Gastrocnemius medialis (tissue), 4 donors: ENCODE measurements around the gene GRM4. TPM values are rescaled to one million over a fixed set of nuclear protein-coding genes. Genes with fewer than 3 reads are reported as not detected.

Source experiments
- ATAC-seq, 2 donors: fragments of 150-250 bp; one replicate each; pipeline ENCODE4 v1.9.1; 2016
- DNase-seq, 2 donors: peaks; one replicate each; pipeline ENCODE4 v3.0.0-alpha.2; 2019
- H3K27ac ChIP-seq, 4 donors: fragments of 200-600 bp; sonication (generic); 1 replicate in 1 of 4; 2 replicates in 3 of 4; pipeline ENCODE4 v1.5.1; 2016 to 2018; ENCODE audit warnings: mild to moderate bottlenecking in 2 of 4, moderate library complexity in 1 of 4
- H3K27me3 ChIP-seq, 3 donors: fragments of 200-600 bp; sonication (generic) in 2 of 3; 1 replicate in 1 of 3; 2 replicates in 2 of 3; pipeline versions ENCODE4 v1.5.1 to v1.6.0; 2016 to 2019; ENCODE audit warnings: mild to moderate bottlenecking in 1 of 3, moderate library complexity in 1 of 3
- H3K36me3 ChIP-seq, 2 donors: fragments of 200-600 bp; sonication (generic) in 1 of 2; one replicate each; pipeline ENCODE4 v1.5.1; 2017 to 2018
- H3K4me1 ChIP-seq, 2 donors: fragments of 200-600 bp; sonication (generic) in 1 of 2; one replicate each; pipeline ENCODE4 v1.5.1; 2016 to 2017; ENCODE audit warnings: mild to moderate bottlenecking in 2 of 2
- H3K4me3 ChIP-seq, 4 donors: fragments of 200-600 bp; sonication (generic) in 3 of 4; 1 replicate in 1 of 4; 2 replicates in 3 of 4; pipeline ENCODE4 v1.5.1; 2016 to 2019; ENCODE audit warnings: mild to moderate bottlenecking in 2 of 4
- H3K9me3 ChIP-seq, 3 donors: fragments of 200-600 bp; sonication (generic) in 2 of 3; 1 replicate in 1 of 3; 2 replicates in 2 of 3; pipeline ENCODE4 v1.5.1; 2016 to 2019
- CTCF ChIP-seq, 5 experiments: fragments of 450-650 bp in 3 of 5; fragments of 200-600 bp in 2 of 5; sonication (generic) in 2 of 5; IDR thresholded peaks in 4 of 5; conservative IDR thresholded peaks in 1 of 5; 1 replicate in 4 of 5; 2 replicates in 1 of 5; pipeline ENCODE4 v1.5.1; 2016 to 2019; ENCODE audit warnings: antibody characterized with exemption in 5 of 5, mild to moderate bottlenecking in 3 of 5, moderate library complexity in 3 of 5
- POLR2A ChIP-seq, 2 donors: fragments of 450-650 bp; IDR thresholded peaks; one replicate each; pipeline ENCODE4 v1.6.1; 2017; ENCODE audit warnings: antibody characterized with exemption in 2 of 2, mild to moderate bottlenecking in 2 of 2, moderate library complexity in 2 of 2
- in situ Hi-C, 4 donors: fragments of 200-750 bp; cut with MboI; loops; one replicate each; pipeline versions ENCODE4 v1.15.0 to v1.8.0; 2017; ENCODE audit warnings: low sequenced_read_pairs in 4 of 4
- intact Hi-C: fragments of 100-400 bp; cut with DNase I; formaldehyde crosslinking; loops from one replicate; pipeline ENCODE4 v1.15.1; 2023; ENCODE audit warnings: low total_unique reads
- total RNA-seq, 4 donors: library from RNA; depleted of rRNA; stranded (reverse); fragments of >200 nt; gene quantifications; one replicate each; pipeline versions ENCODE4 v1.1.0 to v1.2.3, GENCODE V29; 2016

GRM4 gene
- total RNA-seq, 4 donors from 2014 or later: 0.03 TPM; not detected in 3

- H3K27me3 ChIP-seq: peaks cover 0 to 2% (median 0%) of the 10 kb centered on the region in 3 donors
- no peaks in the 10 kb centered on the region for H3K36me3 ChIP-seq
- no peak overlapping the region for H3K4me3 ChIP-seq
- H3K9me3 ChIP-seq: no peaks in the 10 kb centered on the region
- intact Hi-C loops (no loop called here), in situ Hi-C loops (no loop called here)
- H3K27ac ChIP-seq: no peak overlapping the region
- ATAC-seq: no peak
- no peaks in the 10 kb centered on the region for H3K4me1 ChIP-seq
- TF ChIP-seq POLR2A (IDR thresholded peaks at IDR 0.05): no peak
- no peak for TF ChIP-seq CTCF (IDR thresholded peaks at IDR 0.05 in 4 of 5, conservative IDR thresholded peaks at IDR 0.05 in 1 of 5)
- no peak for DNase-seq
Measured at GRCh38 chr6:34082348-34082747, 63.5 kb downstream of the GRM4 start.

GRCh38 chr6:34080357-34080756 is 65.5 kb downstream of the GRM4 start:
- H3K27me3 ChIP-seq: peaks cover 0 to 2% (median 0%) of the 10 kb centered on the region in 3 donors
- TF ChIP-seq CTCF (IDR thresholded peaks at IDR 0.05 in 4 of 5, conservative IDR thresholded peaks at IDR 0.05 in 1 of 5) (no peak), POLR2A (IDR thresholded peaks at IDR 0.05) (no peak)
- in situ Hi-C loops: no loop called here
- no peak overlapping the region for H3K4me3 ChIP-seq
- no peaks in the 10 kb centered on the region for H3K9me3 ChIP-seq
- no peaks in the 10 kb centered on the region for H3K4me1 ChIP-seq
- H3K27ac ChIP-seq: no peak overlapping the region
- DNase-seq (no peak), ATAC-seq (no peak)
- intact Hi-C loops: no loop called here
- no peaks in the 10 kb centered on the region for H3K36me3 ChIP-seq

- DNase-seq: no peak
- in situ Hi-C loops: no loop called here
- intact Hi-C loops: no loop called here
- no peak for ATAC-seq
- H3K27me3 ChIP-seq: peaks cover 0 to 2% (median 0%) of the 10 kb centered on the region in 3 donors
- H3K27ac ChIP-seq: no peak overlapping the region
- no peak for TF ChIP-seq POLR2A (IDR thresholded peaks at IDR 0.05)
- no peak for TF ChIP-seq CTCF (IDR thresholded peaks at IDR 0.05 in 4 of 5, conservative IDR thresholded peaks at IDR 0.05 in 1 of 5)
- no peaks in the 10 kb centered on the region for H3K4me1 ChIP-seq
- H3K9me3 ChIP-seq: no peaks in the 10 kb centered on the region
- no peak overlapping the region for H3K4me3 ChIP-seq
- H3K36me3 ChIP-seq: no peaks in the 10 kb centered on the region
Measured at GRCh38 chr6:34079899-34080298, 66.0 kb downstream of the GRM4 start.

- no peaks in the 10 kb centered on the region for H3K36me3 ChIP-seq
- H3K27me3 ChIP-seq: peaks cover 0 to 2% (median 0%) of the 10 kb centered on the region in 3 donors
- intact Hi-C loops: no loop called here
- no peaks in the 10 kb centered on the region for H3K9me3 ChIP-seq
- ATAC-seq: no peak
- in situ Hi-C loops: no loop called here
- DNase-seq: no peak
- H3K4me3 ChIP-seq: no peak overlapping the region
- no peaks in the 10 kb centered on the region for H3K4me1 ChIP-seq
- TF ChIP-seq CTCF (IDR thresholded peaks at IDR 0.05 in 4 of 5, conservative IDR thresholded peaks at IDR 0.05 in 1 of 5): no peak
- no peak for TF ChIP-seq POLR2A (IDR thresholded peaks at IDR 0.05)
- H3K27ac ChIP-seq: no peak overlapping the region
Measured at GRCh38 chr6:34075906-34076305, 70.0 kb downstream of the GRM4 start.

- in situ Hi-C loops: no loop called here
- Histone ChIP-seq H3K4me1 (no peaks in the 10 kb centered on the region), H3K27me3 (peaks cover 0 to 2% (median 0%) of the 10 kb centered on the region in 3 donors), H3K36me3 (no peaks in the 10 kb centered on the region), H3K4me3 (no peak overlapping the region), H3K9me3 (no peaks in the 10 kb centered on the region), H3K27ac (no peak overlapping the region)
- no peak for ATAC-seq
- intact Hi-C loops: no loop called here
- TF ChIP-seq CTCF (IDR thresholded peaks at IDR 0.05 in 4 of 5, conservative IDR thresholded peaks at IDR 0.05 in 1 of 5): no peak
- no peak for TF ChIP-seq POLR2A (IDR thresholded peaks at IDR 0.05)
- no peak for DNase-seq
Measured at GRCh38 chr6:34074064-34074742, 71.7 kb downstream of the GRM4 start.
